Measurements from ENCODE around the gene TBCC.

GRCh38 chr6:42779521-42779920, 33.6 kb upstream of the TBCC start:
- TF ChIP-seq, protein P1, sequence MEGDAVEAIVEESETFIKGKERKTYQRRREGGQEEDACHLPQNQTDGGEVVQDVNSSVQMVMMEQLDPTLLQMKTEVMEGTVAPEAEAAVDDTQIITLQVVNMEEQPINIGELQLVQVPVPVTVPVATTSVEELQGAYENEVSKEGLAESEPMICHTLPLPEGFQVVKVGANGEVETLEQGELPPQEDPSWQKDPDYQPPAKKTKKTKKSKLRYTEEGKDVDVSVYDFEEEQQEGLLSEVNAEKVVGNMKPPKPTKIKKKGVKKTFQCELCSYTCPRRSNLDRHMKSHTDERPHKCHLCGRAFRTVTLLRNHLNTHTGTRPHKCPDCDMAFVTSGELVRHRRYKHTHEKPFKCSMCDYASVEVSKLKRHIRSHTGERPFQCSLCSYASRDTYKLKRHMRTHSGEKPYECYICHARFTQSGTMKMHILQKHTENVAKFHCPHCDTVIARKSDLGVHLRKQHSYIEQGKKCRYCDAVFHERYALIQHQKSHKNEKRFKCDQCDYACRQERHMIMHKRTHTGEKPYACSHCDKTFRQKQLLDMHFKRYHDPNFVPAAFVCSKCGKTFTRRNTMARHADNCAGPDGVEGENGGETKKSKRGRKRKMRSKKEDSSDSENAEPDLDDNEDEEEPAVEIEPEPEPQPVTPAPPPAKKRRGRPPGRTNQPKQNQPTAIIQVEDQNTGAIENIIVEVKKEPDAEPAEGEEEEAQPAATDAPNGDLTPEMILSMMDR (IDR thresholded peaks at IDR 0.05; ENCODE audit: low read depth, low read length, missing input control), result no peak
- TF ChIP-seq GABPA (IDR thresholded peaks at IDR 0.05 in 1 of 2, conservative IDR thresholded peaks at IDR 0.05 in 1 of 2) (no peak), EGR1 (IDR thresholded peaks at IDR 0.05; ENCODE audit: low read depth in 2 of 2) (no peak), ATF3 (IDR thresholded peaks at IDR 0.05) (no peak), YY1 (IDR thresholded peaks at IDR 0.05) (no peak), REST (IDR thresholded peaks at IDR 0.05) (no peak), HNF4G (IDR thresholded peaks at IDR 0.05) (no peak)
